DMS114 treated with DMSO at 0.1 percent for 48 hours (cell line): Measurements from ENCODE around the gene SAXO1.
A peak's percentile ranks its signal among the peaks of the same experiment; 100 is the strongest.
"Not testable (repeated sequence)": the region's sequence is repeated elsewhere in the genome, so short reads cannot be mapped to it uniquely, and the experiment has no call there.

Experiments
- DNase-seq: peaks from one replicate; lab custom pipeline; 2025; ENCODE audit not compliant: unreplicated experiment; lab: John Stamatoyannopoulos, UW

SAXO1 gene, protein sequence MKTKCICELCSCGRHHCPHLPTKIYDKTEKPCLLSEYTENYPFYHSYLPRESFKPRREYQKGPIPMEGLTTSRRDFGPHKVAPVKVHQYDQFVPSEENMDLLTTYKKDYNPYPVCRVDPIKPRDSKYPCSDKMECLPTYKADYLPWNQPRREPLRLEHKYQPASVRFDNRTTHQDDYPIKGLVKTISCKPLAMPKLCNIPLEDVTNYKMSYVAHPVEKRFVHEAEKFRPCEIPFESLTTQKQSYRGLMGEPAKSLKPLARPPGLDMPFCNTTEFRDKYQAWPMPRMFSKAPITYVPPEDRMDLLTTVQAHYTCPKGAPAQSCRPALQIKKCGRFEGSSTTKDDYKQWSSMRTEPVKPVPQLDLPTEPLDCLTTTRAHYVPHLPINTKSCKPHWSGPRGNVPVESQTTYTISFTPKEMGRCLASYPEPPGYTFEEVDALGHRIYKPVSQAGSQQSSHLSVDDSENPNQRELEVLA

DNA sequence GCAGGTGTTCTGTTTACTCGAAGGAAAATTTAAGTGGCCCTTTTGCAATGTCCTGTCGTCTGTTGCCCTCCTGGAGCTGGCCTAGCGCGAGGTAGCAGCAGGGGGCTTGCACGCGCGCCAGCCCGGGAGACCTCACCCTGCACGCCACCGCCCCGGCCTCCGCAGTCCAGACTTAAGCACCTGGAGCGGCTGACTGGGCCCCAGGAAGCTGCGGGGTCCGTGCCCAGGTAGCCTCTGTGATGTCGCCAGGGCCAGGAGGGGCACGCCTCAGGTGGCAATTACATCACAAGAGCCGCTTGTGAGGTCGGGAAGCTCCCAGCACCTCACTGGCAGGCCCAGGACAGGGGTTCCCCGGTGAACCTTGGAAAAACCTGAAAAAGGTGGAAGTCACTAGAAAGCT lies at the start of gene SAXO1:
Gene SAXO1, minus strand, starts transcription at position 195 of the 400 bp plus-strand sequence. CDS start 301 bp downstream, outside the sequence.
- DNase-seq: no peak

DNA sequence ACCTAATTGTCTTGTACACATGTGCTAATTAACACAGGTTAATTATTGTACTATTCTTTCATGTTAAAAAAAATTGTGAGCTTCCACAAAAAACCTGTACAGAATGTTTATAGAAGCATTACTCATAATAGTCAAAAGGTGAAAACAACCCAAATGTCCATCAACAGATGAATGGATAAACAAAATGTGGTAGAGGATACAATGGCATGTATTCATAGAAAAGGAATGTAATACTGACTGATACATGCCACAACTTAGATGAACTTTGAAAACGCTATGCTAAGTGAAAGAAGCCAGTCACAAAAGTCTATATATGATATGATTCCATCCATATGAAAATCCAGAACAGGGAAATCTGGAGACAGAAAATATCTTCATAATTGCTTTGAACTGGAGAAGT lies 41.8 kb upstream of the SAXO1 start:
- no peak for DNase-seq

GRCh38 chr9:19074229-19074628 lies 41.2 kb upstream of the SAXO1 start:
- no peak for DNase-seq

- no peak for DNase-seq
Observed at GRCh38 chr9:19057033-19057432, 24.0 kb upstream of the SAXO1 start.

DNA sequence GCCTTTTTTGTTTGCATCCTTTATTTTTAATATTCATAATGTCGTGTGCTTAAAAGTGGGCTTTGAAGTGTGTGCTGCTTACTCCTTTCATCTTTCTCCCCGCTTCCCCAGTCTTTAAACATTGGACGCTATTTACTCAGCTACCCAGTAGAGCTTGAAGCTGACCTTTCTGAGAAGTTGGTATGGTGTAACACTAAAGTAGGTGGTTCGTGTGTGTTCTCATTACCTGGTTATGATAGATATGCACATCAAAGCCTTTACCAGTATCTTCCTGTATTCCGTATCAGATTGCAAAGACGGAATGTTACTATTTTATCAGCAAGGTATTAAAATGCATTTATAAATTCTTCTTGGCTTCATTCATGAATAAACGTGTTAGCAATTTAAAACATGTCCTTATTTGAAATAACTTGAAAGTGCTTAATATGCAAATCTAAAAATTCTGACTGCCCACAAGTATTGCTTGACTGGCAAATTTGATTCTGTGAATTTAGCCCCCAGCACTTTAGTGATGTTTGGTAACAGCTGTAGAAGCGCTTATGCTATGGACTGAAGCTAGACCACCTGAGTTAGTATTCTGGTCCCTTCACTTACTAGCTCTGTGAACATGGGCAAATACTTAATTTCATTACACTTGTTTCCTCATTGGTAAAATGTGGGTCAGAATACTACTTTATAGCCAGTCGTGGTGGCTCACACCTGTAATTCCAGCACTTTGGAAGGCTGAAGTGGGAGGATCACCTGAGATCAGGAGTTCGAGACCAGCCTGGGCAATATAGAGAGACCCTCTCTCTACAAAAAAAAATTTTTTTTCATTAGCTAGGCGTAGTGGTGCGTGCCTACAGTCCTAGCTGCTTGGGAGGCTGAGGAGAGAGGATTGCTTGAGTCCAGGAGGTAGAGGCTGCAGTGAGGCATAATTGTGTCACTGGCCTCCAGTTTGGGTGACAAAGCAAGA lies 17.9 kb upstream of the SAXO1 start:
- DNase-seq: no peak

GRCh38 chr9:19049917-19050636 lies 17.1 kb upstream of the SAXO1 start:
- DNase-seq: no peak

DNA sequence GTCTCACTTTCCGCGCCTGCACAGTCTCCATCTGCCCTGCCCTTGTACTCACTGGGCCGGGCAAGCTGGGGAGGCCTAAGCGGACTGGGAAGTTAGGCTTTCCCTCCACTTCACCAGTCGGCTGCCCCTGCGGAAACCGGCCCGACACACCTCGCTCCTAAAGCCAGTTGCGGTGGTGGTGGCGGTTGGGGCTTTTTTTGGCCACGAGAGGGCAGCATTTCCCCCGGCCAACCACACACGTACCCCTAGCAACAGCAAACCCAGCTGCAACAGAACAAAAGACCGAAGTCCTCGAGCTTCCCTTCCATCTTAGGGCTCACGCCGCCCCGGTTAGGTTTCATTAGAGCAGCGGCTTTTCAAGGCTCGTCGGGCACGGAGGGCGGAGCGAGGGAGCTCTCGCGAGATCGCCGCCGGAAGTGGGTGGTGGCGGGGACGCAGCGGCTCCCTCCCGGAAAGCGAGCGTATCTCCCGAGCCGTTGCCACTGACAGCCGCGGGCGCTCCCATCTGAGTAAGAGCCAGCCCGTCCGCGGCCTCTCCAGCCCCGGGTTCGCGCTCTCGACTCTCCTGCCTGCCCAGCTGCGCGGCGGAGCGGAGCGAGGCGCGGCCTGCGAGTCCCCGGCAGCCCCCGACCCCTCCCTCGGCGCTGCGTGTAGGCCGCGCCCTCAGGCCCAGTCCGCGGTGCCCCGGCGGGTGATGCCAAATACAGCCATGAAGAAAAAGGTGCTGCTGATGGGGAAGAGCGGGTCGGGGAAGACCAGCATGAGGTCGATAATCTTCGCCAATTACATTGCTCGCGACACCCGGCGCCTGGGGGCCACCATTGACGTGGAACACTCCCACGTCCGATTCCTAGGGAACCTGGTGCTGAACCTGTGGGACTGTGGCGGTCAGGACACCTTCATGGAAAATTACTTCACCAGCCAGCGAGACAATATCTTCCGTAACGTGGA lies 16.2 kb upstream of the SAXO1 start, which contains the start of gene RRAGA:
Gene RRAGA, plus strand, starts transcription at position 462 of the 951 bp plus-strand sequence. Its CDS starts 233 bp downstream, at position 695.
- DNase-seq: peak; percentile 70

GRCh38 chr9:19036611-19037010 lies 3.6 kb upstream of the SAXO1 start:
- no peak for DNase-seq

DNA sequence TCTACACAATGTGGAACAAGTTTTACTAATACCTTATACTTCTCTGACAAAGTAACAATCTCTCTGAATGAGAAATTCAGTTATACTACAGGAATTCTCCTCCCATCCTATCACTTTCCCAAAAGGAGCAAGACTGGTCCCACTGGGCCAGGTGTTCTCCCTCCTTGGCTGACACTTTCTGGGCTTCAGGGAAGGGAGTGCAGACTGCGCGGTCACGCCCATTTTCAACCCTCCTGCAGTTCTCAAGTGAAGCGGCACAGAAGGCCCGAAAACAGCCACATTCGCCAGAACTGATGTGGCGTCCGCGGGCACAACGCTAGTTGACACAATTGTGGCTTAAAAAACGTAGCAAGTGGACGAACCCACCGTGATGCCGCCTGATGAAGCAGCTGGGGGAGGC lies 603 bp downstream of the SAXO1 start:
- no peak for DNase-seq

DNA sequence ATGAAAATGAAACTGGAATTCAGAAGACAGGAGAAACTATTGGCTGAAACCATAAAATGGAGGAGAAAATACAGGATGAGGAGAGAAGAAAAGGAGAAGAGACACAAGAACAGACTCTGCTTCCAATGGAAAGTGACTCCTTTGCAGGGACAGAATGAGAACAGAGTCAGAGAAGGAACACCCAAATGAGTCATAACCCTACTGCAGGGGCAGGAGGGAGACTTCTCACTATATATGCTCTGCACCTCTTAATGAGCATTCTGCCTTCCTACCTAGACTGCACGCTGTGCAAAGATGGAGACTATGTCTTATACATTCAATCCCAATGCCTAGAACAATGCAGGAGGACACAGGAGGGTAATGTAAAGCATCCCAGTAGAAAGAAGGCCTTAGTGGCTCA lies 2.1 kb downstream of the SAXO1 start:
- DNase-seq: no peak

DNA sequence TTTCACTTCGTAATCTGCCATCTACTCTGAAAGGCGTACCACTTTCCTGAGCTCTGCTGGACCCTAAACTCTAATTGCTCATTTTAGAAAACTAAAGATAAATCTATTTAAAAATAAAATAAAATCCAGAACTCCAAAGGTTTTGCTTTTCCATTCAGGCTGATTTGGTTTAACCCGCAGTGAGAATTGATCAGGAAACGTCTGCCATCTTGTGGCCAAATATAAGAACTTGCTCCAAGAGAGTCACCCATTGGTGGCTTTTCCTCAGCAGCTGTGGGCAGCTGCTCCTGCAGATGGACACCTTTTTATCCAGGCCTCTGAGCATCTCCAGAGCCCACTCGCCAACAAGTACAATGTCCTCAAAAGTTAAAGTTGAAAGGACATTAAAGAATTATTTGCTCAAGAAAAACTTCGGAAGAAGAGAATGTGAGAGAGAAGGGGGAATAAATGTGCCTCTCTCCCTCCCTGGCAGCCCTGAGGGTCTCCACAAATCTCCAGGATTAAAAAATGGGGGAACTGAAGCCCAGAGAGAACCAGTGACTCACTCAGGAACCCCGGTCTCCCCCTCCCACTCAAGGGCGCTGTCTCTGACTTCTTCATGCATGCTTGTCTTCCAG lies 4.1 kb downstream of the SAXO1 start:
- DNase-seq: peak; percentile 41

- no peak for DNase-seq
Observed at GRCh38 chr9:19027825-19028224, 5.2 kb downstream of the SAXO1 start.

DNA sequence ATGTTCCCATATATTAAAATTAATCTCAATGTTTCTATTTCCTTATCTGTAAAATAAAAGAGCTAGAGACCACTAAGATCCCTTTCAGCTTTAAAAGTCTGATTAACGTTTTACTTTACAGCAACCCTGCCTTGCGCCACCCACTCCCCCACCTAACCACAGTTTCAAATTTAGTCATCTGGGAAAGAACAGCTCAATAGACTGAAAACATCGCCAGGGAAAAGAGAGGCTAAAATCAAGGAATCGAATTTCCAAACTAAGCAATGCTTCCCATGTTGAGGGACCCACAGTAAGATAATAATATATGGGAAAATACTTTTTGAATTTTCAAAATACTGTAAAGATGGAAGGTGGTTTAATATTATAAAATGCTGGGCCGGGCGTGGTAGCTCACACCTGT lies 6.6 kb downstream of the SAXO1 start:
- DNase-seq: no peak

GRCh38 chr9:19023078-19023477 lies 9.9 kb downstream of the SAXO1 start:
- no peak for DNase-seq

DNA sequence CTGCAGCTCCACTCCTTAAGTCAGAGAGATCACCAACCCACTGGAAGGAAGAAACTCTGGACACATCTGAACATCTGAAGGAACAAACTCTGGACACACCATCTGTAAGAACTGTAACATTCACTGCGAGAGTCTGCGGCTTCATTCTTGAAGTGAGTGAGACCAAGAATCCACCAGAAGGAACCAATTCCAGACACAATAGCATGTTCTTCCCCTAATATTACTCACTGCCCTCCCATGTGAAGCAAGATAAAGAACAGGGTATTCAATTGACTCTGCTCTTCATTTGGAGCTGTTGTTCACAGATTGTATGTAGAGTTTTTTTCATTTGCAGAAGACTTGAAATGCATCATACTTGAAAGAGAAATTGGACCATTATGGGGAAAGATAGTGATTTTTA lies 10.8 kb downstream of the SAXO1 start:
- DNase-seq: no peak

DNA sequence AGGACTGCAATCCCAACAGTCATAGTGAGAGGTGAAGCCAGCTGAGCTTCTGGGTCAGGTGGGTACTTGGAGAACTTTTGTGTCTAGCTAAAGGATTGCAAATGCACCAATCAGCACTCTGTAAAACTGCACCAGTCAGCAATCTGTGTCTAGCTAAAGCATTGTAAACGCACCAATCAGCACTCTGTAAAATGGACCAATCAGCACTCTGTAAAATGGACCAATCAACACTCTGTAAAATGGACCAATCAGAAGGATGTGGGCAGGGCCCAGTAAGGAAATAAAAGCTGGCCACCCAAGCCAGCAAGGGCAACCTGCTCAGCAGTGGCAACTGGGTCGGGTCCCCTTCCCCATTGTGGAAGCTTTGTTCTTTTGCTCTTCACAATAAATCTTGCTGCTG lies 11.4 kb downstream of the SAXO1 start:
- not testable (repeated sequence) for DNase-seq

DNA sequence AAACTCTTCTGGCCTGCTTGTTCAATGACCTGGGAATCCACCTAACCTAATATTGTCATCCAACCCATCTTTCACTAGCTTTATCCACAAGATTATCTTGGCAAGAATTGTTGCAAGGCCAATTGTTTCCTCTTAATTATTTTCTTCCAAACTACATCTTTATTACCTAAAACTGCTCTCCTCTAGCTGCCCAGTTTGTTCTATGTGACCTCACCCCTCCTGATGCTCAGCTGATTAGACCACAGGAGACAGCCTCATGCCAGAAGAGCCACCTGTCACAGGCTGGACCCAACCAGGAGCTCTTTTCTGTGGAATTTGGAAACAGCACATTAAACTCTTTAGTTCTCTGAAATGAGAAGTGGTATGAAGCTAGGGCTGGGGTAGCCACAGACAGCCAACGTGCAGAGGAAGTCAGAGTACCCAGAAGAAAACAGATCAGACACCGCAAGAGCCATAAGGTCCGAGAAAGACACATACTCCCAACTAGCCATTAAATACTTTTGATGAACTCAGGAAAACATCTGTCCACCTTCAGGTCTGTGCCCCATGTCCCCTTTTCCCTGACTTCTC lies 12.0 kb downstream of the SAXO1 start:
- no peak for DNase-seq

DNA sequence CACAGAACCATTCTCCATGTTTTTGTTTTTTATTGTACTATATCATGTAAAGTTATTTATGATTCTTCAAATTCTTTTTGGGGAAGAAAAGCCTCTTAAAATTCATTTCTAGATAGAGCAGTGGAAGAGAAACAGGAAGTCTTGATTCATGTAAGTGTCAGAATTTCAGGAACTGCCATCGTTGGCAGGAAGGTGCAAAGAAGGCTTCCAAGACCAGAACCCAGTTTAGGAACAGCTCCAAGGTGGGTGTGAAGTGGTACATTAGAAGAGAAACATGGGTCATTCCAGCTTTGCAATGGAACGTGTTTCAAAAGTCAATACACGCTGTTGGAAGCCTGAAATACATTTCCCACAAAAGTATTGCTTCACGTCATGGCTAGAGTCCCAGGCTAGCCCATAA lies 14.8 kb downstream of the SAXO1 start:
- no peak for DNase-seq

DNA sequence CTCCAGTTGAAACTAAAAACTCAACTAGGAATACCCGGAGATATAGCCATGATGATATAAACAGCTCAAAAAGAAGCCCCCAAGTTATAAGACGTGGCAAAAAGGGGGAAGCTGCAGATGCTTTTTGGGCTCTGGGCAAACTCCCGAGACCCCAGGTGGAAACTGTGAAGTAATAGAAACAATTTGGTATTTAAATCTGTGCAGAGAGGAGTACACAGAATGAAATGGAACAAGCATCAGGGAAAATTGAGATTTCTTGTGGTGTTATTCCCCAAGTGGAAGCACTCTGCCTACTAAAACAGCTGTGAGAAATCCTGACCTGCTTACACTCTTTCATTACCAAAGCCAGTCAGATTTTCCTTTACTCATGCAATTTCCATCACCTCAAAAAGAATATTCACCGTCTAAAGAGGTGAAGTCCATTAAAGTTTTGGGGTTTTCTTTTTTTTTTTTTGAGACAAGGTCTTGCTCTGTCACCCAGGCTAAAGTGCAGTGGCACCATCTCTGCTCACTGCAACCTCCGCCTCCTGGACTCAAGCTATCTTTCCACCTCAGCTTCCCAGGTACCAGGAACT lies 23.5 kb downstream of the SAXO1 start:
- no peak for DNase-seq
